Suppressor macrophage treated with lipopolysaccharide for 4 hours (primary cell): Measurements from ENCODE around the gene PRICKLE3.

ENCODE experiments used
- DNase-seq: peaks from one replicate; pipeline ENCODE4 v3.0.0-alpha.2; 2020

PRICKLE3 gene, protein sequence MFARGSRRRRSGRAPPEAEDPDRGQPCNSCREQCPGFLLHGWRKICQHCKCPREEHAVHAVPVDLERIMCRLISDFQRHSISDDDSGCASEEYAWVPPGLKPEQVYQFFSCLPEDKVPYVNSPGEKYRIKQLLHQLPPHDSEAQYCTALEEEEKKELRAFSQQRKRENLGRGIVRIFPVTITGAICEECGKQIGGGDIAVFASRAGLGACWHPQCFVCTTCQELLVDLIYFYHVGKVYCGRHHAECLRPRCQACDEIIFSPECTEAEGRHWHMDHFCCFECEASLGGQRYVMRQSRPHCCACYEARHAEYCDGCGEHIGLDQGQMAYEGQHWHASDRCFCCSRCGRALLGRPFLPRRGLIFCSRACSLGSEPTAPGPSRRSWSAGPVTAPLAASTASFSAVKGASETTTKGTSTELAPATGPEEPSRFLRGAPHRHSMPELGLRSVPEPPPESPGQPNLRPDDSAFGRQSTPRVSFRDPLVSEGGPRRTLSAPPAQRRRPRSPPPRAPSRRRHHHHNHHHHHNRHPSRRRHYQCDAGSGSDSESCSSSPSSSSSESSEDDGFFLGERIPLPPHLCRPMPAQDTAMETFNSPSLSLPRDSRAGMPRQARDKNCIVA

DNA sequence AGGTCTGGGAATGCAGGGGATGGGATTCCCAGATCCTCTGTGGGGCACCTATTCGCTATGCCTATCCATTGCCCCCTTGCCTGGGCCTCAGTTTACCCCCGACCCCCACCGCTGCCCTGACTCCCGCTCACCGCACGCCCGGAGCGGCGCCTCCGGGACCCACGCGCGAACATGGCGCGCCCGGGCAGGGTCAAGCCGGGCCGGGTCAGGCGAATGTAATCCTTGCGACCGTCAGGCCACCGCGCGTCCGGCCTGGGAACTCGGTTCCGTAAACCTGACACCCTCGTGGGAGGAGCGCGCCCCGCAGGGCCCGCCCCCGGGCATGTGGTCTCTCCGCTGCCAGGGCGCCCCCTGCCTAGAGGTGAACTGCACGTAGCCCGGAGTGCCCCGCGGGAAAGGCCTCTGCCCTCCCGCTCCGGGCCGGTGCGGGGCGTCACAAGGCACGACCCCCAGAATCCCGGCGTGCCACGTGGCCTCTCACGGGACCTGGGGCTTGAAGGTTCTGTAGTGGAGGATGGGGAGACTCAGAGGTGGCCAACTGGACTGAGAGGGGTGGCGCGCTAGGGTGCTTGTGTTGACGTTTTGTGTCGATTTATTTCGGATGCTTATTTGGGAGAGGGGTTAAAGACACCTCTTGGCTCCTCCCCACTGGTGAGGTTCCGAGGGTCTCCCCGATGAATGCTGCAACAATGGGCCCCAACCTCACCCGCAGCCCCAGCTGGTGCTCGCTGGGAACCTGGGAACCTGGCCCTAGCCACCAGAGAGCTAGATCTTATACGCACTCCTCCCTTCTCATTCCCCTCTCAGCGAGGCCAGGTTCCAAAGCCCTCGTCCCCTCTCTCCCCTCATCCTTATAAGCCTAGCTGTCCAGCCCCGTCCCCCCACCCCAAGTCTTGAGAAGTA is at the start of gene PRICKLE3:
Gene PRICKLE3, minus strand, starts transcription at position 249 of the 903 bp plus-strand sequence. Its CDS starts 76 bp downstream, at position 173.
- DNase-seq, result peak; percentile 81

DNA sequence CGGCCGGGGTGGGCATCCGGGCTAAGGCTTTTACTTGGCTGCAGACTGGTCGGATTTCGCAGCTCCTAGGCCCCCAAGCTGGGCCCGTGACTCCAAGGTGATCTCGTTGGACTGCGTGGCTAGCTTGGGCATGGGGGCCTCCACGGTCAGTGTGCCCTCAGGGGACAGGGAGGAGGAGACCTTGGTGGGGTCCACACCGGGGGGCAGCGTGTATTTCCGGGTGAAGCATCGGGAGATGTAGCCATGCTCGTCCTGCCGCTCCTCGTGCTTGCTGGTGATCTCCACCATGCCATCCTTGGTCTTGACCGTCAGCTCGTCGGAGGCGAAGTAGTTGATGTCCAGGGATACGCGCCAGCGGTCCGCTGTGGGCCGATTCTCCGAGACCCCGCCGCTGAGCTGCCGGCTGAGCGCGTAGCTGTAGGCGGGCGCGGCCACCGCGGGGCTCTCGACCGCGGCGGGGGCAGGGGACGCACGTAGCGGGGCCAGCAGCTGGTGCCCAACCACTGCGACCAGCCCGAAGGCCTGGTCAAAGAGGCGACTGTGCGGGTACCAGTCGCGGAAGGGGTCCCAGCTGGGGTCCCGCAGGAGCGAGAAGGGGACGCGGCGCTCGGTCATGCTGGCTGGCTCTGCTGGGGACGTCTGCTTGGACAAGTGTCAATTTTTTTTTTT is 47.8 kb upstream of the PRICKLE3 start:
- DNase-seq, result no peak

DNA sequence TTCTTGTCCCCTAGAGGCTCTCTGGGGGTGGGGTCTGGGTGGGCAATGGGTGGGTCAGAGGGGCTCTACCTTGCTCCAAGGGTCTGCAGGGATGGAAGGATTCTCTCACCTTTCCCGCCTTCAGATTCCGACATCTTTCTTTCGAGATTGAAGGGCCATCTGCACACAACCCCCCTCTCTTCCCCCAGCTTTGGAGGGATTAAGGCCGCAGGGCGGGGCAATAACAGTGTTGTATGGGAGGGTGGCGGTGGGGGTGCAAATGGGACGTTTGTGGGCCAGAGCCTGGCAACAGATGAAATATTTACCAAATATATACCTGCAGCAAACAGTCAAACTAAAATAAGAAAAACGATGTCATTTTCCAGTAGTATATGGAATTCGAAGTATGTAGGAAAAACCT is 47.0 kb upstream of the PRICKLE3 start, which contains the start of gene CACNA1F:
Gene CACNA1F, minus strand, starts transcription at position 165 of the 400 bp plus-strand sequence. Its CDS starts 31 bp downstream, at position 134.
- no peak for DNase-seq

DNA sequence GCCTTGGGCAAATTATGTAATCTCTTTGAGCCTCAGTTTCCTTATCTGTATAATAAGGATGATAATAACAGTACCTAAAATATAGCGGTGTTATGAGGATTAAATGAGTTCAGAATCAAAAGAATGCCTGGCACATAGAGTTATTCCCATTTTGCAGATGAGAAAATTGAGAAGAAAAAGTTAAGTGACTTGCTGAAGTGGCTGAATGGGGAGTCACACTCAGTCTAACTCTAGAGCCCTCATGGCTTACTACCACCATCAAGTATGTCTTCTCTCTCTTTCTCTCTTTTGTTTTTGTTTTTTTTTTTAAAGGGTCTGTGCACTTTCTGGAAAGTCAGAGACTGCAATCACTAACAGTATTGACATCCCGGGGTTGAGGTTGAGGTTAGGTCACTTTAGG is 46.4 kb upstream of the PRICKLE3 start:
- DNase-seq, result no peak

DNA sequence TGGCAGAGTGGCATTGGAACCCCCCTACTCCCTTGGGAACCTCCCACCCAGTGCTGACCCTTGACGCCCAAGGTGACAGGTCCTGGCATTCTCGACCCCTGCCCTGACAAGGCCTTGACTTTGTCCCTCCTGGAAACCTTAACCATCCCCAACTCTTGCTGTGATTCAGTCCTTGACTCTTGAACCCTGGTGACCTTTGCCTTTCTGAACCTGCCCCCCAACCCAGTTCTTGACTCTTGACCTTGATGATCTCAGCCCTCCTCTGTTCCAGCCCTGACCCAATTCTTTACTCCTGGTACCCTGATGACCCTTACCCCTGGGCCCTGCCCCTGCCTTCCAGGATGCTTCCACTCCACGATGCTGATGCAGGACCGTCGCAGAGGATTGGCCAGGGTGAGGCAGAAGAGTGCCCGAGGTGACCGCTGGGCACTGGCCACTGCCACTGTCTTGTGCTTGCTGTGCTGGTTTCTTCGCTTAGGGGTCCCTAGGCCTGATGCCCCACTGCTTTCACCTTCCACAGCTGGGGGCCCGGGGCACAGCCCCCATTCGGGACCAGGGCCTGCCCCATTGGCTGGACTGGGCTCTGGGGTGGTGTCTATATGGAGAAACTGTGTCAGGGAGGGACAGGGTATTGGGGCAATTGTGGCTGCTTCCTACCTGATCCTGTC is 45.3 kb upstream of the PRICKLE3 start:
- DNase-seq, result no peak

DNA sequence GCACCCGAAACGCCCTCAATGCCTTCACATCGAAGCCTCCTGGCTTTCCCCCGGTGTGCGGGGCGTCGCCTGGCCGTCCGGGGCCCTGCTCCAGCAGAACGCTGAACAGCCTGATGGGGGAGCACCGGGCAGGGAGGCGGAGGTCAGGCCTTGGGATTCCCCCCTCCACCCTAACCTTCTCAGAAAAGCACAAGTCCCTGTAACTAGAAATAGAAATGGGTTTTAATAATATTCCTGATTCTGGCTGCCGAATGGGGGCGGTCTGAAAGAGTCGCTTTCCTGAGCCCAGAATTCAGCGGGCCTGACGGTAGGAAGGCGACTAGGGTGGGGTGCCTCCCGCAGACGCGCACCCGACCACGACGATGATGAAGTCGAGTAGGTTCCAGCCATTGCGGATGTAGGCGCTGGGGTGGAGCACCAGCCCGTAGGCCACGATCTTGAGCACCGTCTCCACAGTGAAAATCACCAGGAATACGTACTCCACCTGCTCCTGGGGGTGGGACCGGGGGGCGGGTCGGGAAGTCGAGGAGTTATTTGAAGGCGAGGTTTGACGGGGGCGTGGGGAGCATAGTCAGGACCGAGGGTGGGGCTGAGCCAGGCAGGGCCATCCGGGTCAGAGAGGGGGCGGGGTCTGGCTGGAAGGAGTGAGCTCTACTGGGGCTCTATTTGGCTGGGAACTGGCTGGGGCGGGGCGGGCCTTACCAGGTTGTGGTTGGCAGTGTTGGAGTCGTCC is 44.5 kb upstream of the PRICKLE3 start:
- DNase-seq, result peak; percentile 52

DNA sequence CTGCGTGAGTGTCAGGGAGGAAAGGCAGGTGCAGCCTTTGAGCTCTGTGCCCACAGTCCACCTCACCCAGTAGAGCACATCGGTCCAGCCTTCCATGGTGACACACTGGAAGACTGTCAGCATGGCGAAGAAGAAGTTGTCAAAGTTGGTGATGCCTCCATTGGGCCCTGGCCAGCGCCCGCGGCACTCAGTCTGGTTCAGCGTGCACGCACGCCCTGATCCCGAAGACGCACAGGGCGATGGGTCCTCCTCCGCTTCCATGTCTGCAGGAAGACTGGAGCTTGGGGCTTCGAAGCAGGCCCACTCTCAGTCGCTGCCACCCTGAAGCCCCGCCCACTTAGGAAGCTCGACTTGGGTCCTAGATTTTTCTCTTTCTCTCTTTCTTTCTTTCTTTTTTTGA is 42.0 kb upstream of the PRICKLE3 start:
- DNase-seq, result no peak

DNA sequence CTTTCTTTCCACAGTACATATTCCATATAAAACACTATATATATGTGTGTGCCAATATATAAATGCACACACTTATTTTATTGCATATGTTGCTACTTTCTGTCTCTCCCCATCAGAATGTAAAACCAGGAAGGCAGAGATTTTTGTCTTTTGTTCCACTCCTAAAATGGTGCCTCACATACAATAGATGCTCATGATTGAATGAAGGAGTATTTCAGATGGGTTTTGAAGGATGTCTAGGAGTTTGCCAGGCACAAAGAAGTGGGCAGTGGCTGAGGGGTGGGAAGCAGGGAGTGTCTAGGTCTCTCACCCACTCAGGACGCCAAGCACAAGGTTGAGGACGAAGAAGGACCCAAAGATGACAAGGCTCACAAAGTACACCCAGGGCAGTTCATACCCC is 41.6 kb upstream of the PRICKLE3 start:
- no peak for DNase-seq

DNA sequence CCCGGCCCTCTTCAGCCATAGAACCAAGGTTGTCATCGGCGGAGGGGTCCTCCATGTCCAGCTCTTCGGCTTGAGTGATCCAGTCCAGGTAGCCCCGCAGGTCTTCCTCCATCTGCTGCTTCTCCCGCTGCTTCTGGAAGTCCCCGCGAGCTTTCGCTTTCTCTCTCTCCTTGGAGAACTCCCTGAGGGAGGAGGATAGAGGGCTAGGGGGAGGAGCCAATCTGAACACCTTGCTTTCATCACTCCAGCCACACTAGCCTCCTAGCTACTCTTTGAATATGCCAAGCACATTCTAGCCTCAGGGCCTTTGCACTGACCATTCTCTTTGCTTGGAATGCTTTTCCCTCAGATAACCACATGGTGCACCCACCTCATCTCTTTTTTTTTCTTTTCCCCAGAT is 40.8 kb upstream of the PRICKLE3 start:
- DNase-seq, result no peak

DNA sequence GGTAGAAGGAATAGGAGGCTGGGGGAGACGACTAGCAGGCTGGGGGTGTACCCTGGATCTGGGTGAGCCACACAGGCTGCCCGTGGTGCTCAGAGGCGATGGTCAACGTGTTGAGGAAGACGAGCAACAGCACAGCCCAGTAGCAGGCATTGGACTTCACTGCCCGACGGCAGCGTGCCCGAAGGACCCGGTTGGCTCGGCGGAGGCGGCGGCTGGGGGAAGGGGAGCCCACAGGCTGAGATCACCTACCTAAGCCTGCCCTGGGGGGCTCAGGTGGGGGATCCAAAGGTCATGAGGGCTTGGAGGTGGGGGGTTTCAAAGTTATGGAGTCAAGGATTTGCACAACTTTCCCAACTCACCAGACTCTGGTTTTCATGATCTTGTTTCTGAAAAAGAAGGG is 39.7 kb upstream of the PRICKLE3 start:
- no peak for DNase-seq

DNA sequence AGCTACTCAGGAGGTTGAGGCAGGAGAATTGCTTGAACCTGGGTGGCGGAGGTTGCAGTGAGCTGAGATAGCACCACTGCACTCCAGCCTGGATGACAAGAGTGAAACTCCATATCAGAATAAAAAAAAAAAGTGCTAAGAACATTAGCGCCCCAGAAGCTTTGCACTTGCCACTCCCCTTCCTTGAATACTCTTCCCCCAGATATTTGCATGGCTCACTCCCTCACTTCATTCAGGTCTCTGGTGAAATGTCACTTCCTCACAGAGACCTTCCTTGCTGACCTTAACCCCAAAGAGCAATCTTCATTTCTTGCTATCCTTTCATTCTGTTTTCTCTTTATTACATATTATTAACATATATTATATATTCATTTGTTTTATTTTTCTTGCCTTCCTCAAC is 35.7 kb upstream of the PRICKLE3 start:
- DNase-seq, result no peak

DNA sequence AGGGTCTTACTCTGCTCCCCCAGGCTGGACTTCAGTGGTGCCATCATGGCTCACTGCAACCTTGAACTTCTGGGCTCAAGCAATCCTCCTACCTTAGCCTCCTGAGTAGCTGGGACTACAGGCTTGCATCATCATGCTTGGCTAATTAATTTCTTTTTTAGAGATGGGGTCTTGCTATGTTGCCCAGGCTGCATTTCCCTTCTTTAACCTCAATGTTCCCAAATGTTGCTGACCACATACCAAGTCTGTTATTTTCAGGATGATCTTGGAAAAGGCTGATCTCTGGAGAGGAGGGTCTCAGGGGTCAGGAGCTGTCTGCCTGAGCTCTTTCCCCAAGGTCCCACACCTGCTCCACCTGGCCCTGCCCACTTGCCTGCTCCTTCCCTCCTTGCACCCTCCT is 33.9 kb upstream of the PRICKLE3 start:
- DNase-seq, result no peak

DNA sequence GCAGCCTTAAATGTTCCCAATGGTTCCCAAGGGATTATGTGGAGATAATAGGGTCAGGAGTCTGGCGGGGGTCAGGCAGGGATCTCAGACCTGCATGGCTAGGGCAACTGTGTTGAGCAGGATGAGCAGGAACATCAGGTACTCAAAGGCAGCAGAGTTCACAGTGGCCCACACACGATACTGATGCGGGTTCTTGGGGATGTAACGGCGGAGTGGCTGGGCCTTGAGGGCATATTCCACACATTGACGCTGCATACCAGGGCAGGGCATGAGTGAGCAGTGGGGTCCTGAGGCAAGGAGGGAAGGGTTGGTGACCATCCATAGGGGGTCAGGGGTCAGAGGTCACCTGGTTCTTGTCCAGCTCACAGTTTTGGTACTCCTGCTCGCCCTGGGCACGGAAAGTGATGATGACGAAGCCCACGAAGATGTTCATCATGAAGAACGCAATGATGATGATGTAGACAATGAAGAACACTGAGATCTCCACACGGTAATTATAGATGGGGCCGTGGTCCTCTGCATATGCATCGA is 28.9 kb upstream of the PRICKLE3 start:
- DNase-seq, result no peak

DNA sequence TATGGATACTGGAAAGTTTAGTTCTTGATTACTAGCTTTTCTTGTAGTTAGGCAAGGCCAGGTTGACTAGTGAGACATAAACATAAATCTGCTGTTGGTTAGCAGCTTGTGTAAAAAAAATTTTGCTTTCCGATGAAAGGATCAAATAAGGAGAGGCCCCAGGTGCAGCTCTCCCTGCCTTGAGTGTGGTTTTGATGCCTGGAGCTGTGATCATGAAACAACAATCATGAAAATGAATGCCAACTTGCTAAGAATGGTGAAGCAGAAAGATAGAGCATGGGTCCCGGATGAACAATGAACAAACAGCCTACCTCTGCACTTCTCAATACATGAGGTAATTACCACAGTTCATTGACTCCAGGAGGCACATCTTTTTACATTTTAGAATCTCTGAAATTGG is 28.2 kb upstream of the PRICKLE3 start:
- DNase-seq, result no peak

DNA sequence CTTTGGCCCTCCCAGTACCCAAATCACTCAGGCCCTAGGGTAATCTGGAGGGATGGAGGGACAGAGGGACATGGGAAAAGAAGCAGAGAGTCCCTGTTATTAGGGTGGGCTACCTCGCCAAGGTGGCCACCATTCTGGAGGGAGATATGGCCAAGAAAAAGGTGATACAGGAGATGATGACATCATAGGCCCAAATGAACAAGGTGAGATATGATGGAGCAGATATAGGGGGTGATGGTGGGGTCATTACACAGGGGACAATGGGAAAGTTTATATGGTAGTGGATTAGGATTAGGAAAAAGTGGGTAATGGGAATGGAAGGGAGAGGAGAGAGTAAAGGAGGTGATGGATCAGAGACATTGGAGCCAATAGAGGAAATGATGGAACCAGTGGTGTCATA is 26.7 kb upstream of the PRICKLE3 start:
- no peak for DNase-seq

DNA sequence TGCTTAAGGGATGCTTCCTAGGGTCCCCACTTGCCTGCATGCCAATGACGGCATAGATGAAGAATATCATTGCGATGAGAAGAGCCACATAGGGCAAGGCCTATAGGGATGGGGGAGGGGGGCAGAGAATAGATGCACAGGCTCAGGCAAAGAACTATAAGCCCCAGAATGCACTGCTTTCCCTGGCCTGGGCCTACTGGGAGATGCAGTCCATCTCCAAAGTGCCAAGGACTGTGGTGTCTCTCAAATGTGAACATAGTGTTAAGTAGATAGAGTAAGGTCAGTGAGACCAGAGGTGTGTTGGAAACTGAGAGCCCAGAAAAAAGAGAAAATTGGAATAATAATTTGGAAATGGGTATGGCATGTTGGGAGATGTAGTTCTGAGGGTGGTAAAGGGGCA is 26.0 kb upstream of the PRICKLE3 start:
- no peak for DNase-seq

DNA sequence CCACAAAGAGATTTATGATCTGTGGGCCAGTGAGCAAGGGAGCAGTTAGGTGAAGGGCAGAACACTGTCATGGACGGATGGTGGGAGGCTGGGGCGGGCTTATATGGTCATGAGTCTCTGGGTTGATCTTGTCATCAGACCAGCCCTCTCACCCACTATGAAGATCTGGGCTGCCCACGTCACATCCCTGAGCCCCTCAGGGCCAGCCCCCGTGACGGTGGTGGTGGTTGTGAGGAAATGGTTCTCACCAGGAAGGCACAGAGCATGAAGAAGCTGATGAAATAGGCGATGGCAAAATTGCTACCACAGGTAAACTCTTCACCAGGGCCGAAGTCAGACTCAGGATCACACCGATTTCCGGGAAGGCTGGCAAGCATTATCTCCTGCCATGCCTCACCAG is 24.9 kb upstream of the PRICKLE3 start:
- DNase-seq, result no peak

DNA sequence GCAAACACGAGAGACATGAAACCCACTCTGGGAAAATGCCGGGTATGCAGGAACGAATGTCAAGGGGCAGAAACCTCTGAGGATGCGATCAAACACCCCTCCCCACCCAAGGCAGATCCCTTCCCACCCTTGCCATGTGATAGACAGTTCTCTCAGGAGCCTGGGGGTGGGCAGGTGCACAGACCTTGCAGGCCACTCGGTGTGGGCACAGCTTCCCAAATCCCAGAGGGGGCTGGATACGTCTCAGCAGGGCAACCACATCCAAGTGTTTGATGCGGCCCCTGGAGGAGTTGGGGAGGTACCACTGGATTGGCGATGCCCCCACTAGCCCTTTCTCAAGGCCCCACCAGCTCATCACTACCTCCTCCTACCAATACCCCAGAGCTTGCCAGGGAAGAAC is 24.2 kb upstream of the PRICKLE3 start:
- no peak for DNase-seq

DNA sequence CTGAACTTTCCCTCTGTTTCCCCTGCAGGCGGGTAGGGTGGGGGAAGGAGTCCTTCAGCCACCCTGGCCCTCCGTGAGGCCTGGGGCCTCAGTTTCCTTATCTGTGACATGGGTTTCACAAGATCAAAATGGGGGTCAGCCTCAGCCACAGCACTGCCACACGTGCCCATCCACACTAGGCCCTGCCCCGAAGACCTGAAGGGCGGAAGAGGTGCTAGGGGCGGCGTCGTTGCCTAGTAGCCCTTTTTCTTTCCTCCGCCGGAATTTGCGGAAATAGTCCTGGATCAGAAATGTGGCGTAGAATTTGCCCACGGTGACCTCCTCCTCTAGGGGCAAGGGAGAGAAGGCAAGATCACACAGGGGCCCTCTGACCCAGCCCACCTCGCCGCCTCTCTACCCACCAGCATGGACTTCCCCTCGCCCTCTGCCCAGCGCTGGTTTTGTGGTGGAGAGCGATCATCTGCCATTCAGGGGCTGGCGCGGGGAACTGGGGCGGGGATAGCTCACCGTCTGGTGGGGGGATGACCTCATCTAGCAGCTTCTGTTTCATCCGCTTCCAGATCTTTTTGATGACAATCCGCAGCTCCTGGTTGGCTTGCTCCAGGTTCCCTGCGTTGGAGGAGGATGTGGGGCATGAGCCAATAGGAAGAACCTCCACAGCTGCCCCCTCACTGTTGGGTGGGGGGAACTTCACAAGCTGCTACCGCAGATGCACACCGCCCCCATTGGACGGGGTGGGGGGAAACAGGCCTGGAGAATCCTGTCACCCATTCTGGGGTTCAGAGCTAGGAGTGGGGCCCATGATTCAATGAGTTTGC is 23.5 kb upstream of the PRICKLE3 start:
- DNase-seq, result peak; percentile 36

DNA sequence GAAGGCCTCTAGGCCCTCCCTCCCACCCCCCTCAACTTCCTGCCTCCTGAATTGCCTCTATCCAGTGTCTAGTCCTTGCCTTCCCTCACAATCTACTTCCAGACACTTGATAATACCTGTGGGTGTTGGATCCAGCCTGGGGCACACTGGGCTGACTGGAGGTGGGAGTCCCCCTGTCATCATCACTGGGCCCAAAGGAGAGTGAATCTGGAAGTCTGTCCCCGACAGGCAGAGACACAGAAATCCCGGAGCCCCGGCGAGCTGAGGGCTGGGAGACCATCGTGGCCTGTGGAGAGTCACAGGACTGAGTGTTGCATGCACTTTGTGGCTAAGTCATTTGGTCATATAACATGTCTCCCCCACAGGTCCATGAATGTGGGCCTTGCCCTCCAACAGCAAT is 22.2 kb upstream of the PRICKLE3 start:
- DNase-seq, result no peak
